SK-N-SH (cell line): Measurements from ENCODE around the gene INHBE. TPM values are rescaled to one million over a fixed set of nuclear protein-coding genes. Genes with fewer than 3 reads are reported as not detected.

ENCODE experiments used
- CTCF ChIA-PET: fragments of 300-600, 350-600 bp; formaldehyde crosslinking; extraction: SDS; loops from one replicate; lab custom pipeline; 2021; lab: Yijun Ruan, JAX
- POLR2A ChIA-PET: fragments of 350-600 bp; sonication (Branson Sonifier 250); formaldehyde crosslinking; extraction: SDS; loops from one replicate; lab custom pipeline; 2020; ENCODE audit warnings: antibody characterized with exemption, inconsistent platforms; lab: Yijun Ruan, JAX
- DNase-seq: peaks from one replicate; pipeline ENCODE4 v3.0.0; 2012
- H2AFZ ChIP-seq: fragments of 200-600 bp; sonication (generic); 2 replicates; pipeline ENCODE4 v1.8.1; 2016; ENCODE audit warnings: antibody characterized with exemption, mild to moderate bottlenecking, low read depth
- H3F3A ChIP-seq: fragments of 200-600 bp; sonication (generic); replicated peaks from 2 replicates; pipeline ENCODE3; 2016; ENCODE audit warnings: antibody characterized with exemption, mild to moderate bottlenecking; ENCODE audit not compliant: insufficient read depth
- H3K27ac ChIP-seq, 2 experiments: fragments of 200-500 bp in 1 of 2; fragments of 200-600 bp in 1 of 2; sonication (Bioruptor generic) in 1 of 2; sonication (generic), shearing (Covaris generic) in 1 of 2; 2 replicates each; pipeline versions ENCODE4 v1.5.1 to v1.6.1; 2014 to 2016; ENCODE audit warnings: low read depth in 2 of 2, inconsistent platforms in 1 of 2, low read length in 1 of 2, mild to moderate bottlenecking in 1 of 2, mixed read lengths in 1 of 2
- H3K27me3 ChIP-seq: fragments of 200-600 bp; sonication (generic), shearing (Covaris generic); 2 replicates; pipeline ENCODE4 v1.6.1; 2016; ENCODE audit warnings: mixed run types; ENCODE audit not compliant: insufficient read depth
- H3K36me3 ChIP-seq, 2 experiments: fragments of 200-500 bp in 1 of 2; fragments of 200-600 bp in 1 of 2; sonication (Bioruptor generic) in 1 of 2; sonication (generic) in 1 of 2; replicated peaks in 1 of 2; 2 replicates each; pipeline versions ENCODE3 to v1.5.1; 2014 to 2016; ENCODE audit warnings: low read length in 1 of 2, mild to moderate bottlenecking in 1 of 2; ENCODE audit not compliant: insufficient read depth in 2 of 2, control insufficient read depth in 1 of 2
- H3K4me1 ChIP-seq, 2 experiments: fragments of 200-500 bp in 1 of 2; fragments of 200-600 bp in 1 of 2; sonication (Bioruptor generic) in 1 of 2; sonication (generic), shearing (Covaris generic) in 1 of 2; 2 replicates each; pipeline versions ENCODE4 v1.5.1 to v1.6.1; 2014 to 2016; ENCODE audit warnings: low read depth in 1 of 2, low read length in 1 of 2, mixed run types in 1 of 2; ENCODE audit not compliant: insufficient read depth in 2 of 2, control insufficient read depth in 1 of 2
- H3K4me2 ChIP-seq: fragments of 200-600 bp; sonication (generic), shearing (Covaris generic); 2 replicates; pipeline ENCODE4 v1.6.1; 2017; ENCODE audit warnings: mixed run types
- H3K4me3 ChIP-seq, 2 experiments: fragments of 200-500 bp in 1 of 2; fragments of 200-600 bp in 1 of 2; sonication (Bioruptor generic) in 1 of 2; sonication (generic), shearing (Covaris generic) in 1 of 2; 2 replicates each; pipeline versions ENCODE4 v1.5.1 to v1.8.1; 2014 to 2016; ENCODE audit warnings: low read depth in 2 of 2, inconsistent platforms in 1 of 2, low read length in 1 of 2, mild to moderate bottlenecking in 1 of 2, mixed read lengths in 1 of 2, moderate library complexity in 1 of 2
- H3K79me2 ChIP-seq: fragments of 200-600 bp; sonication (generic); 2 replicates; pipeline ENCODE4 v1.8.1; 2017; ENCODE audit warnings: mild to moderate bottlenecking; ENCODE audit not compliant: insufficient read depth
- H3K9ac ChIP-seq: fragments of 200-600 bp; sonication (generic); 2 replicates; pipeline ENCODE4 v1.6.1; 2017; ENCODE audit warnings: mixed run types
- H3K9me2 ChIP-seq: fragments of 200-600 bp; sonication (generic); 2 replicates; pipeline ENCODE4 v1.6.1; 2017; ENCODE audit warnings: mixed run types
- H3K9me3 ChIP-seq: fragments of 200-600 bp; sonication (generic); 2 replicates; pipeline ENCODE4 v1.6.1; 2017; ENCODE audit warnings: mixed run types, mild to moderate bottlenecking, moderate library complexity
- H4K20me1 ChIP-seq: fragments of 200-600 bp; sonication (generic); 2 replicates; pipeline ENCODE4 v1.6.1; 2017; ENCODE audit warnings: mild to moderate bottlenecking, mixed run types; ENCODE audit not compliant: insufficient read depth
- CHD2 ChIP-seq: fragments of 150-350 bp; IDR thresholded peaks from 2 replicates; pipeline ENCODE4 v1.6.1; 2018; ENCODE audit warnings: low read length; ENCODE audit not compliant: partially characterized antibody
- ELF1 ChIP-seq: IDR thresholded peaks from 2 replicates; pipeline ENCODE4 v1.4.0; 2012
- EP300 ChIP-seq, 2 experiments: IDR thresholded peaks; 2 replicates each; pipeline versions ENCODE4 v1.4.0 to v1.6.1; 2012; ENCODE audit warnings: borderline replicate concordance in 1 of 2, low read depth in 1 of 2, low read length in 1 of 2
- FOXJ3 ChIP-seq: sonication (generic); formaldehyde crosslinking; IDR thresholded peaks from 2 replicates; pipeline ENCODE4 v1.5.1; 2020; ENCODE audit warnings: mild to moderate bottlenecking, missing genetic modification reagents
- FOXM1 ChIP-seq: IDR thresholded peaks from 2 replicates; pipeline ENCODE4 v1.4.0; 2012; ENCODE audit warnings: low read depth, mild to moderate bottlenecking
- GABPA ChIP-seq: IDR thresholded peaks from 2 replicates; pipeline ENCODE4 v1.4.0; 2012; ENCODE audit warnings: low read depth, mild to moderate bottlenecking
- GATA2 ChIP-seq: sonication (generic); formaldehyde crosslinking; IDR thresholded peaks from 2 replicates; pipeline ENCODE4 v1.5.0; 2020; ENCODE audit warnings: mild to moderate bottlenecking, missing genetic modification reagents
- JUND ChIP-seq: IDR thresholded peaks from 2 replicates; pipeline ENCODE4 v1.4.0; 2012
- MXI1 ChIP-seq: IDR thresholded peaks from 2 replicates; pipeline ENCODE4 v1.6.1; 2012; ENCODE audit warnings: mild to moderate bottlenecking, low read depth, low read length, improper control_type of control experiment
- NFIC ChIP-seq: IDR thresholded peaks from 2 replicates; pipeline ENCODE4 v1.4.0; 2012; ENCODE audit warnings: borderline replicate concordance
- NRF1 ChIP-seq: IDR thresholded peaks from 2 replicates; pipeline ENCODE4 v1.6.1; 2012; ENCODE audit warnings: low read depth, mild to moderate bottlenecking, low read length
- POLR2AphosphoS5 ChIP-seq: IDR thresholded peaks from 2 replicates; pipeline ENCODE4 v1.6.1; 2012; ENCODE audit warnings: low read depth, low read length
- RAD21 ChIP-seq: IDR thresholded peaks from 2 replicates; pipeline ENCODE4 v1.6.1; 2012; ENCODE audit warnings: mild to moderate bottlenecking, low read length
- RCOR1 ChIP-seq: fragments of 150-350 bp; IDR thresholded peaks from 2 replicates; pipeline ENCODE4 v1.6.1; 2017; ENCODE audit warnings: antibody characterized with exemption, low read length
- RFX5 ChIP-seq: IDR thresholded peaks from 2 replicates; pipeline ENCODE4 v1.6.1; 2012; ENCODE audit warnings: mild to moderate bottlenecking, improper control_type of control experiment, low read length
- RXRA ChIP-seq: IDR thresholded peaks from 2 replicates; pipeline ENCODE4 v1.4.0; 2012; ENCODE audit warnings: low read depth, mild to moderate bottlenecking, borderline replicate concordance
- SIN3A ChIP-seq: IDR thresholded peaks from 2 replicates; pipeline ENCODE4 v1.6.1; 2012; ENCODE audit warnings: low read depth, mild to moderate bottlenecking, low read length, moderate library complexity, borderline replicate concordance
- SMC3 ChIP-seq: IDR thresholded peaks from 2 replicates; pipeline ENCODE4 v1.6.1; 2012; ENCODE audit warnings: low read depth, low read length, improper control_type of control experiment
- TAF1 ChIP-seq: IDR thresholded peaks from 2 replicates; pipeline ENCODE4 v1.6.1; 2012; ENCODE audit warnings: low read depth, mild to moderate bottlenecking, low read length, moderate library complexity, borderline replicate concordance
- TCF12 ChIP-seq: IDR thresholded peaks from 2 replicates; pipeline ENCODE4 v1.4.0; 2012
- TEAD4 ChIP-seq: IDR thresholded peaks from 2 replicates; pipeline ENCODE4 v1.4.0; 2012; ENCODE audit warnings: mild to moderate bottlenecking, borderline replicate concordance; ENCODE audit not compliant: insufficient read depth
- YY1 ChIP-seq: IDR thresholded peaks from 2 replicates; pipeline ENCODE4 v1.4.0; 2012; ENCODE audit warnings: low read depth, mild to moderate bottlenecking
- WGBS: methylation state at CpG from one replicate; pipeline ENCODE4 v1.1.6; 2017; ENCODE audit warnings: low lambda C conversion rate; 5-methylcytosine and 5-hydroxymethylcytosine counted together
- polyA plus RNA-seq, 3 experiments: library from polyadenylated mRNA; depleted of rRNA; stranded (reverse); fragments of >200 nt; gene quantifications; 2 replicates each; pipeline ENCODE4 v1.2.3, GENCODE V29; 2012
- TF ChIP-seq, protein P1 (sequence below): IDR thresholded peaks from 2 replicates; pipeline ENCODE4; 2012
- TF ChIP-seq, protein P2 (sequence below): IDR thresholded peaks from 2 replicates; pipeline ENCODE4 v1.4.0; 2012; ENCODE audit warnings: low read depth
- TF ChIP-seq, protein P3 (sequence below): IDR thresholded peaks from 2 replicates; pipeline ENCODE4 v1.4.0; 2012; ENCODE audit warnings: low read depth, borderline replicate concordance
- TF ChIP-seq, protein P4 (sequence below): IDR thresholded peaks from 2 replicates; pipeline ENCODE4 v1.6.1; 2012; ENCODE audit warnings: mild to moderate bottlenecking, low read depth, low read length, moderate library complexity
- TF ChIP-seq, protein P5 (sequence below): fragments of 150-350 bp; IDR thresholded peaks from 2 replicates; pipeline ENCODE4 v1.6.1; 2017; ENCODE audit warnings: antibody characterized with exemption, low read length, low read depth, borderline replicate concordance

INHBE gene
- polyA plus RNA-seq, 1 of the 3 experiments (the other 2 are of a cell fraction): 0.03 TPM

DNA sequence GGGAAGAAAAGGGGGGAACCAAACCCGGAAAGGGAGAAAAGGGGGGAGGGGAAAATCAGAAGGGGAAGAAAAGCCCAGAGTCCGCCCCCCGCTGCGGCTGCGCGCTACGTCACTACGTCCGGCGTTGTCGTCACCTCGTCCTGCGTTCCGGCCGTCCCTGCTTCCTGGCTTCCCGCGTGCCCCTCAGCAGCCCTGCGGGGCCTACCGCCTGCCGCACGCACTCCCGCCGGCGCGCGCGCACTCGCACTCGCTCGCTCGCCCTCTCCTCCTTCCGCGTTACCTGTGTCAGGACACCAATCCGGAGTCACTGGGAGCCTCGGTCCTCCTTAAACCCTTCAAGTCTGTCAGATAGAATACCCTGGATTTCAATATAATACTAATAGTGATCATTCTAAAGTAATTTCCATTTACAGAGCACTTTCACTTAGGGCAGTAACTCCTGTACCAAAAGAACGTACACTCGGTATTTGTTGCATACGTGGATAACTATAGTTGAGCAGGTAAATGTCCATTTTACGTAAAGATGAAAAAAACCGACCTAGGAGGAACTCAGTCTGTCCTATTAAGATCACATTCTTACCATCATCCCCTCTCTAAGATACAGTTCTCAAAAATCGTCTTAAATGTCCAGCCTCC is 24.1 kb upstream of the INHBE start, which contains the start of gene R3HDM2:
Gene R3HDM2, minus strand, starts transcription at position 113 of the 636 bp plus-strand sequence. CDS start 120,615 bp downstream, outside the sequence.
- DNase-seq: peak; percentile 98
- 9% methylated on average over 27 of the region's 41 CpGs for WGBS
- peaks cover 0 to 3% of the 10 kb centered on the region in 2 experiments; a peak in 1 of 4 replicates for H3K4me1 ChIP-seq

More for the DNA sequence above, 24.1 kb upstream of the INHBE start, which contains the start of gene R3HDM2:
- Histone ChIP-seq H3K36me3 (no peaks in the 10 kb centered on the region), H2AFZ (peak within 1 kb of the TSS; percentile 90), H3K4me2 (peak within 1 kb of the TSS; percentile 78), H3K9me2 (no peaks in the 10 kb centered on the region), H3K4me3 (peak within 1 kb of the TSS; percentile 56 to 67), H3K27me3 (no peaks in the 10 kb centered on the region), H3K27ac (peak within 1 kb of the TSS; percentile 75 to 84), H3K9ac (peak within 1 kb of the TSS; percentile 82), H3K9me3 (no peaks in the 10 kb centered on the region), H4K20me1 (no peaks in the 10 kb centered on the region), H3K79me2 (peaks cover 38% of the 10 kb centered on the region), H3F3A (peaks cover 9% of the 10 kb centered on the region)
- TF ChIP-seq, protein P1, sequence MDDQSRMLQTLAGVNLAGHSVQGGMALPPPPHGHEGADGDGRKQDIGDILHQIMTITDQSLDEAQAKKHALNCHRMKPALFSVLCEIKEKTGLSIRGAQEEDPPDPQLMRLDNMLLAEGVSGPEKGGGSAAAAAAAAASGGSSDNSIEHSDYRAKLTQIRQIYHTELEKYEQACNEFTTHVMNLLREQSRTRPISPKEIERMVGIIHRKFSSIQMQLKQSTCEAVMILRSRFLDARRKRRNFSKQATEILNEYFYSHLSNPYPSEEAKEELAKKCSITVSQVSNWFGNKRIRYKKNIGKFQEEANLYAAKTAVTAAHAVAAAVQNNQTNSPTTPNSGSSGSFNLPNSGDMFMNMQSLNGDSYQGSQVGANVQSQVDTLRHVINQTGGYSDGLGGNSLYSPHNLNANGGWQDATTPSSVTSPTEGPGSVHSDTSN: no peak
- TF ChIP-seq CHD2 (peak; percentile 81), EP300 (IDR thresholded peaks at IDR 0.05; ENCODE audit: borderline replicate concordance in 1 of 2, low read depth in 1 of 2, low read length in 1 of 2) (no peak; a peak in 1 of 4 replicates), NFIC (no peak), JUND (no peak), SIN3A (no peak), POLR2AphosphoS5 (peak; percentile 93), FOXM1 (no peak), MXI1 (peak; percentile 85), RXRA (no peak), NRF1 (peak; percentile 66), RCOR1 (no peak), SMC3 (no peak), GATA2 (CRISPR knock-in tag) (no peak), ELF1 (peak; percentile 90), YY1 (no peak), GABPA (peak; percentile 38; the same call in 1 of the 2 replicates), TEAD4 (no peak), TCF12 (no peak), RAD21 (no peak), TAF1 (peak; percentile 72; the same call in 1 of the 2 replicates), FOXJ3 (CRISPR knock-in tag) (no peak), RFX5 (no peak)
- TF ChIP-seq, protein P2, sequence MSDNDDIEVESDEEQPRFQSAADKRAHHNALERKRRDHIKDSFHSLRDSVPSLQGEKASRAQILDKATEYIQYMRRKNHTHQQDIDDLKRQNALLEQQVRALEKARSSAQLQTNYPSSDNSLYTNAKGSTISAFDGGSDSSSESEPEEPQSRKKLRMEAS: peak; percentile 98
- TF ChIP-seq, protein P3, sequence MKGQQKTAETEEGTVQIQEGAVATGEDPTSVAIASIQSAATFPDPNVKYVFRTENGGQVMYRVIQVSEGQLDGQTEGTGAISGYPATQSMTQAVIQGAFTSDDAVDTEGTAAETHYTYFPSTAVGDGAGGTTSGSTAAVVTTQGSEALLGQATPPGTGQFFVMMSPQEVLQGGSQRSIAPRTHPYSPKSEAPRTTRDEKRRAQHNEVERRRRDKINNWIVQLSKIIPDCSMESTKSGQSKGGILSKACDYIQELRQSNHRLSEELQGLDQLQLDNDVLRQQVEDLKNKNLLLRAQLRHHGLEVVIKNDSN: no peak
- TF ChIP-seq, protein P4, sequence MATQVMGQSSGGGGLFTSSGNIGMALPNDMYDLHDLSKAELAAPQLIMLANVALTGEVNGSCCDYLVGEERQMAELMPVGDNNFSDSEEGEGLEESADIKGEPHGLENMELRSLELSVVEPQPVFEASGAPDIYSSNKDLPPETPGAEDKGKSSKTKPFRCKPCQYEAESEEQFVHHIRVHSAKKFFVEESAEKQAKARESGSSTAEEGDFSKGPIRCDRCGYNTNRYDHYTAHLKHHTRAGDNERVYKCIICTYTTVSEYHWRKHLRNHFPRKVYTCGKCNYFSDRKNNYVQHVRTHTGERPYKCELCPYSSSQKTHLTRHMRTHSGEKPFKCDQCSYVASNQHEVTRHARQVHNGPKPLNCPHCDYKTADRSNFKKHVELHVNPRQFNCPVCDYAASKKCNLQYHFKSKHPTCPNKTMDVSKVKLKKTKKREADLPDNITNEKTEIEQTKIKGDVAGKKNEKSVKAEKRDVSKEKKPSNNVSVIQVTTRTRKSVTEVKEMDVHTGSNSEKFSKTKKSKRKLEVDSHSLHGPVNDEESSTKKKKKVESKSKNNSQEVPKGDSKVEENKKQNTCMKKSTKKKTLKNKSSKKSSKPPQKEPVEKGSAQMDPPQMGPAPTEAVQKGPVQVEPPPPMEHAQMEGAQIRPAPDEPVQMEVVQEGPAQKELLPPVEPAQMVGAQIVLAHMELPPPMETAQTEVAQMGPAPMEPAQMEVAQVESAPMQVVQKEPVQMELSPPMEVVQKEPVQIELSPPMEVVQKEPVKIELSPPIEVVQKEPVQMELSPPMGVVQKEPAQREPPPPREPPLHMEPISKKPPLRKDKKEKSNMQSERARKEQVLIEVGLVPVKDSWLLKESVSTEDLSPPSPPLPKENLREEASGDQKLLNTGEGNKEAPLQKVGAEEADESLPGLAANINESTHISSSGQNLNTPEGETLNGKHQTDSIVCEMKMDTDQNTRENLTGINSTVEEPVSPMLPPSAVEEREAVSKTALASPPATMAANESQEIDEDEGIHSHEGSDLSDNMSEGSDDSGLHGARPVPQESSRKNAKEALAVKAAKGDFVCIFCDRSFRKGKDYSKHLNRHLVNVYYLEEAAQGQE: no peak
- TF ChIP-seq, protein P5, sequence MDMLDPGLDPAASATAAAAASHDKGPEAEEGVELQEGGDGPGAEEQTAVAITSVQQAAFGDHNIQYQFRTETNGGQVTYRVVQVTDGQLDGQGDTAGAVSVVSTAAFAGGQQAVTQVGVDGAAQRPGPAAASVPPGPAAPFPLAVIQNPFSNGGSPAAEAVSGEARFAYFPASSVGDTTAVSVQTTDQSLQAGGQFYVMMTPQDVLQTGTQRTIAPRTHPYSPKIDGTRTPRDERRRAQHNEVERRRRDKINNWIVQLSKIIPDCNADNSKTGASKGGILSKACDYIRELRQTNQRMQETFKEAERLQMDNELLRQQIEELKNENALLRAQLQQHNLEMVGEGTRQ: no peak
- ChIA-PET POLR2A (no interaction called here), CTCF (interaction anchor here (0.9 to 2.4 kb wide), 2 partner anchors 22 to 26 kb away, joined by 3 to 8 read pairs; no protein-coding TSS in a partner anchor)
